OCI-LY1 (cell line): ENCODE data around the gene FAM83F.

ENCODE experiments used
- EZH2 ChIP-seq: fragments of 200-600 bp; sonication (generic), shearing (Covaris generic); IDR thresholded peaks from 2 replicates; pipeline ENCODE4 v1.8.0; 2017; ENCODE audit warnings: borderline replicate concordance, mixed run types, mild to moderate bottlenecking, antibody characterized with exemption, low read length, moderate library complexity, mixed read lengths
- TF ChIP-seq, protein P1 (sequence below): fragments of 200-600 bp; sonication (generic), shearing (Covaris generic); IDR thresholded peaks from 2 replicates; pipeline ENCODE4 v1.5.1; 2017; ENCODE audit warnings: mild to moderate bottlenecking, antibody characterized with exemption, low read length, moderate library complexity, mixed read lengths

DNA sequence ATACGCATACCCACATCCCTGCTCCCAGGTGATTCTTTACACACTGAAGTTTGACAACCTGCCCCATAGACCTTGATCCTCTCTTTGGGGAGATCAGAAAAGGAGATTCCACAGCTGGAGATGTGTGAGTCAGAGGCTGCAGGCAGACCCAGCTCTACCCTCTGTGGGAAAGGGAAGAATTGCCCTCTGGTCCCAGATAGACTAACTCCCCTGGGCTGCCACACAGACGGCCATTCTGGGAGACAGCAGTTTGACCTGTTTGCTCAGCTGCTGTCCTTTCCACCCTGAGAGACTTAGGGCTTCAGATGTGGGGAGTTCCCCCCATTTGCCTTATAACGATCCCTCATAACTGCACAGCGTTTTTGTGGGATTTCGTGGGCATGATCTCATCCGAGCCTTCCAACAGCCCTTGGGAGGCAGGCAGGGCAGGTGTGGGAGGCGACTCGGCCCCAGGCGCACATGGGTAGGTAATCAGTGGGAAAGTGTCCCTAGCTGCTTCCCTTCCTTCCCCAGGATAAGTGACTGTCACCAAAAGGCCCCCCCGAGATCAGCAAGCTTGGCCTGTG, 14.1 kb downstream of the FAM83F start:
- TF ChIP-seq, protein P1, sequence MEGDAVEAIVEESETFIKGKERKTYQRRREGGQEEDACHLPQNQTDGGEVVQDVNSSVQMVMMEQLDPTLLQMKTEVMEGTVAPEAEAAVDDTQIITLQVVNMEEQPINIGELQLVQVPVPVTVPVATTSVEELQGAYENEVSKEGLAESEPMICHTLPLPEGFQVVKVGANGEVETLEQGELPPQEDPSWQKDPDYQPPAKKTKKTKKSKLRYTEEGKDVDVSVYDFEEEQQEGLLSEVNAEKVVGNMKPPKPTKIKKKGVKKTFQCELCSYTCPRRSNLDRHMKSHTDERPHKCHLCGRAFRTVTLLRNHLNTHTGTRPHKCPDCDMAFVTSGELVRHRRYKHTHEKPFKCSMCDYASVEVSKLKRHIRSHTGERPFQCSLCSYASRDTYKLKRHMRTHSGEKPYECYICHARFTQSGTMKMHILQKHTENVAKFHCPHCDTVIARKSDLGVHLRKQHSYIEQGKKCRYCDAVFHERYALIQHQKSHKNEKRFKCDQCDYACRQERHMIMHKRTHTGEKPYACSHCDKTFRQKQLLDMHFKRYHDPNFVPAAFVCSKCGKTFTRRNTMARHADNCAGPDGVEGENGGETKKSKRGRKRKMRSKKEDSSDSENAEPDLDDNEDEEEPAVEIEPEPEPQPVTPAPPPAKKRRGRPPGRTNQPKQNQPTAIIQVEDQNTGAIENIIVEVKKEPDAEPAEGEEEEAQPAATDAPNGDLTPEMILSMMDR: no peak
- TF ChIP-seq EZH2: no peak
